Parathyroid adenoma (tissue), 2 donors: Measurements from ENCODE around the gene CKM.

ENCODE experiments used
- H2AFZ ChIP-seq: fragments of 300-600 bp; sonication (generic); one replicate; pipeline ENCODE4 v1.7.0; 2017; ENCODE audit warnings: antibody characterized with exemption, mild to moderate bottlenecking
- H3K27ac ChIP-seq: fragments of 300-600 bp; sonication (generic); one replicate; pipeline ENCODE4 v1.7.0; 2017
- H3K27me3 ChIP-seq: fragments of 300-600 bp; sonication (generic); one replicate; pipeline ENCODE4 v1.7.0; 2017; ENCODE audit warnings: low read length; ENCODE audit not compliant: control insufficient read depth, insufficient read depth
- H3K36me3 ChIP-seq: fragments of 300-600 bp; sonication (generic); one replicate; pipeline ENCODE4 v1.7.0; 2017; ENCODE audit warnings: low read length; ENCODE audit not compliant: control insufficient read depth, insufficient read depth
- H3K4me1 ChIP-seq: fragments of 300-600 bp; sonication (generic); one replicate; pipeline ENCODE4 v1.7.0; 2017; ENCODE audit warnings: control low read depth
- H3K4me2 ChIP-seq: fragments of 300-600 bp; sonication (generic); one replicate; pipeline ENCODE4 v1.7.0; 2017; ENCODE audit warnings: low read length
- H3K4me3 ChIP-seq: fragments of 300-600 bp; sonication (generic); one replicate; pipeline ENCODE4 v1.7.0; 2017; ENCODE audit warnings: low read depth, low read length
- H3K79me2 ChIP-seq: fragments of 300-600 bp; sonication (generic); one replicate; pipeline ENCODE4 v1.7.0; 2017; ENCODE audit warnings: control low read depth
- H3K9ac ChIP-seq: fragments of 300-600 bp; sonication (generic); one replicate; pipeline ENCODE4 v1.7.0; 2017; ENCODE audit warnings: mild to moderate bottlenecking
- H3K9me3 ChIP-seq: fragments of 300-600 bp; sonication (generic); one replicate; pipeline ENCODE4 v1.7.0; 2017; ENCODE audit warnings: low read length; ENCODE audit not compliant: control insufficient read depth
- TF ChIP-seq, protein P1 (sequence below): fragments of 300-600 bp; sonication (generic); IDR thresholded peaks from one replicate; pipeline ENCODE4 v1.7.0; 2017; ENCODE audit warnings: antibody characterized with exemption, mild to moderate bottlenecking
- donor health status: primary hyperparathyroidism.

The CKM gene

DNA sequence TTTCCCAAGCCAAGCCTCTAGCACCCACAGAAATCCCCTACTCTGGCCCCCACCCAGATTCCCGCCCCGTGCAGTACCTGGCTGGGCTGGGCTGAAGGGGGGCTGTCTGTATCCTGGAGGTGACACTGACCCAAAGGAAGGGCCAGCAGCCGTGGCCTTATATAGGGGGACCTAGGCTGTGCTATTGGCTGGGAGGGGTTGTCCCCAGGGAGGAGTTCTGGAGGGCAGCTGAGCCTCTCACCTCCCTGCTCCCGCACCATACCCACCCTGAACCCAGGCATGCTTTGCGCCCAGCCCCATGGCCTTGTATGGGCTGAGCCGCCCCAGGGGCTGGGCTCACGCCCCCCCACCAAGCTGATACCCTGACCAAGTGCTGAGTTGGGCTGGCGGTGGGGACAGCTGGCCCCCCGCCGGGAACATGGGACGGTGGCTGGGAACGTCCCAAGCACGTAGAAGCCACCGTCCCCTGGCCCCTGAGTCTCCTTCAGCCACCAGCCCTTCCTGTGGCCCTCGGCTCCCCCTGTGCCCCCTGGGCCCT lies at the start of gene CKM:
CKM (minus strand) TSS at position 132 of the 538 bp plus-strand sequence. CDS start 3,162 bp downstream, outside the sequence.
- Histone ChIP-seq H3K9ac (no peak within 1 kb of the TSS), H3K4me2 (no peak within 1 kb of the TSS), H3K4me1 (no peaks in the 10 kb centered on the region), H3K27me3 (no peaks in the 10 kb centered on the region), H3K36me3 (no peaks in the 10 kb centered on the region), H3K9me3 (no peaks in the 10 kb centered on the region), H2AFZ (peak within 1 kb of the TSS; percentile 56), H3K27ac (no peak within 1 kb of the TSS), H3K79me2 (no peaks in the 10 kb centered on the region), H3K4me3 (no peak within 1 kb of the TSS)
- TF ChIP-seq, protein P1, sequence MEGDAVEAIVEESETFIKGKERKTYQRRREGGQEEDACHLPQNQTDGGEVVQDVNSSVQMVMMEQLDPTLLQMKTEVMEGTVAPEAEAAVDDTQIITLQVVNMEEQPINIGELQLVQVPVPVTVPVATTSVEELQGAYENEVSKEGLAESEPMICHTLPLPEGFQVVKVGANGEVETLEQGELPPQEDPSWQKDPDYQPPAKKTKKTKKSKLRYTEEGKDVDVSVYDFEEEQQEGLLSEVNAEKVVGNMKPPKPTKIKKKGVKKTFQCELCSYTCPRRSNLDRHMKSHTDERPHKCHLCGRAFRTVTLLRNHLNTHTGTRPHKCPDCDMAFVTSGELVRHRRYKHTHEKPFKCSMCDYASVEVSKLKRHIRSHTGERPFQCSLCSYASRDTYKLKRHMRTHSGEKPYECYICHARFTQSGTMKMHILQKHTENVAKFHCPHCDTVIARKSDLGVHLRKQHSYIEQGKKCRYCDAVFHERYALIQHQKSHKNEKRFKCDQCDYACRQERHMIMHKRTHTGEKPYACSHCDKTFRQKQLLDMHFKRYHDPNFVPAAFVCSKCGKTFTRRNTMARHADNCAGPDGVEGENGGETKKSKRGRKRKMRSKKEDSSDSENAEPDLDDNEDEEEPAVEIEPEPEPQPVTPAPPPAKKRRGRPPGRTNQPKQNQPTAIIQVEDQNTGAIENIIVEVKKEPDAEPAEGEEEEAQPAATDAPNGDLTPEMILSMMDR = no peak

DNA sequence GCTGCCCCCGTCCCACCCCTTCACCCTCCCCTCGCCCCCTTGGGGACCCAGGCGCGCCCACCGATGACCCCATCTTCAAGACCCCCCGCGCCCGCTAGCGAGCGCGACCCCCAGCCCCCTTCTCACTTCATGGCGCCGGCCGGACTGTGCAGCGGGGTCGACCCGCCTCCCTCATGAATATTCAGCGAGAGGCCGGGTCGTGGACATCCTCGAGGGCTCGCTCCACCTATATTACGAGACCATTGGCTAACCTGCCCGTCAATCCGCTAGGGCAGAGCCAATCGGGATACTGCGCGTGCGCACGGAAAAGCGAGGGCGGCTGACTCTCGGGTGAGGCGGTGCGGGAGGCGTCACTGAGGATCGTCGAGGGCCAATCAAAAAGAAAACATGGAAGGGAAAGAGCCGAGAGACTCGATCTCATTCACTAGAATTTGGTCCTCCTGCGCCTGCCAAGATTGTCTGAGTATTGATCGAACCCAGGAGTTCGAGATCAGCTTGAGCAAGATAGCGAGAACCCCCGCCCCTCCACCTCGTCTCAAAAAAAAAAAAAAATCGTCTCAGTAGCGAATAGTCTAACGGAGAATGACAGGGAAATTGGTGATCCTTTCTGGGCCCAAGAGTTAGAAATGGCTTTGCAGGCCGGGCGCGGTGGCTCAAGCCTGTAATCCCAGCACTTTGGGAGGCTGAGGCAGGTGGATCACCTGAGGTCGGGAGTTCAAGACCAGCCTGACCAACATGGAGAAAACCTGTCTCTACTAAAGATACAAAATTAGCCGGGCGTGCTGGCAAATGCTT lies 47.9 kb upstream of the CKM start, which contains the start of gene ERCC2:
ERCC2 (minus strand) TSS at position 164 of the 795 bp plus-strand sequence; CDS start at position 131, 33 bp downstream.
- peak within 1 kb of the TSS; percentile 44 for H3K27ac ChIP-seq
- peak within 1 kb of the TSS; percentile 88 for H3K4me2 ChIP-seq
- no peaks in the 10 kb centered on the region for H3K9me3 ChIP-seq
- no peaks in the 10 kb centered on the region for H3K27me3 ChIP-seq
- H3K4me3 ChIP-seq = peak within 1 kb of the TSS; percentile 76
- no peak within 1 kb of the TSS for H3K9ac ChIP-seq
- H3K36me3 ChIP-seq = no peaks in the 10 kb centered on the region
- peak within 1 kb of the TSS; percentile 95 for H2AFZ ChIP-seq
- no peaks in the 10 kb centered on the region for H3K4me1 ChIP-seq
- peaks cover 2% of the 10 kb centered on the region for H3K79me2 ChIP-seq
- TF ChIP-seq, protein P1 = no peak

DNA sequence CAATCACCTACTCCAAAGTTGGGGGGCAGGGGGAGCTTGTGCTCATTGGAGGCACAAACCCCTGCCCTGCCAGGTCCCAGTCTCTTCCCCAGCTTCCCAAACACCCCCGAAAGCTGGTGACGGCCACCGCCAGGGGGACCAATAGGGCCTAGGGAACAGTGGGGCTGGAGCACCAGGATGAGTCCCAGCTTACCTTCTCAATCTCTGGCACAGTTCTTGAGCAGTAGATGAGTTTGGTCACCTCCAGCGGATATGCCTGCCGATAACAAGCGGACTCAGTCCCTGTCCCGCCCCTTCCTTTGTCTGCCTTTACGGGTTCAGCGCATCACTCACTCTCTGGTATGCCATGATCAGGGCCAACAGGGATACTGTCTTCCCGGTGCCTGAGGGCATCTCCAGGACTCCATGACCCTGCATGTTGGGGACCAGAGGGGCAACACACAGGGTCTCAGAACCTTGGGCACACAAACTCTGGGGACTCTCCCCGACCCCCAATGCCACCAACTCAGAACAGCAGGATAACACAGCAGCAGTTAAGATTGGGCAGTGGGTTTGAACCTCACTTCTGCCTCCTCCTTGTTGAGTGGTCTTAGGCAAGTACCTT lies 46.2 kb upstream of the CKM start:
- no peak overlapping the region for H3K4me2 ChIP-seq
- TF ChIP-seq, protein P1 = no peak
- no peak overlapping the region for H3K27ac ChIP-seq
- H3K9ac ChIP-seq = no peak overlapping the region
- H3K9me3 ChIP-seq = no peaks in the 10 kb centered on the region
- no peaks in the 10 kb centered on the region for H3K4me1 ChIP-seq
- no peak overlapping the region for H2AFZ ChIP-seq
- H3K4me3 ChIP-seq = no peak overlapping the region
- H3K79me2 ChIP-seq = peaks cover 2% of the 10 kb centered on the region
- no peaks in the 10 kb centered on the region for H3K27me3 ChIP-seq
- no peaks in the 10 kb centered on the region for H3K36me3 ChIP-seq

DNA sequence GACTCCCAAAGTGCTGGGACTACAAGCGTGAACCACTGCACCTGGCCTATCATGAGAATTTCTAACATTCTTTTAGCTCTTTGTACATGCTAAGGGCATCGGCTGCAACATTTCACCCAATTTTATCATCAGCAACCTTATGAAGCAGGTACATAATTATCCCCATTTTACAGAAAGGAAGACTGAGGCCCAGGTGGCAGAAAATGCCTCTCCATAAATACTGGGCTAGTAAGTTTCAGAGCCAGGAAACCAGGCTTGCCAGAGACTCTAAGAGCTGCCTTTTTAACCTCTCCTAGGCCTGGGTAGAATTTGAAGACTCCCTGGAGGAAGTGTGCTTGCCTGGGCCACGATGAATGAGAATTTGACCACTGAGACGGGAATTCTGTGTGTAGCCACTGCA lies 45.5 kb upstream of the CKM start:
- TF ChIP-seq, protein P1 = no peak
- H3K27ac ChIP-seq = no peak overlapping the region

More for the DNA sequence above, 45.5 kb upstream of the CKM start:
- no peak overlapping the region for H3K9ac ChIP-seq
- no peak overlapping the region for H3K4me3 ChIP-seq
- H3K27me3 ChIP-seq = no peaks in the 10 kb centered on the region
- H3K4me1 ChIP-seq = no peaks in the 10 kb centered on the region
- peaks cover 2% of the 10 kb centered on the region for H3K79me2 ChIP-seq
- H2AFZ ChIP-seq = no peak overlapping the region
- H3K36me3 ChIP-seq = no peaks in the 10 kb centered on the region
- H3K4me2 ChIP-seq = no peak overlapping the region
- H3K9me3 ChIP-seq = no peaks in the 10 kb centered on the region
